C4-2B (cell line): ENCODE data around the gene SLC9A9.

Experiments used
- ZFX ChIP-seq: fragments of 450-650 bp; IDR thresholded peaks from 2 replicates; pipeline ENCODE4 v1.6.1; 2017
- TF ChIP-seq, protein P1 (sequence below): fragments of 450-650 bp; conservative IDR thresholded peaks from 2 replicates; pipeline ENCODE4 v1.5.1; 2017; ENCODE audit warnings: mild to moderate bottlenecking

DNA sequence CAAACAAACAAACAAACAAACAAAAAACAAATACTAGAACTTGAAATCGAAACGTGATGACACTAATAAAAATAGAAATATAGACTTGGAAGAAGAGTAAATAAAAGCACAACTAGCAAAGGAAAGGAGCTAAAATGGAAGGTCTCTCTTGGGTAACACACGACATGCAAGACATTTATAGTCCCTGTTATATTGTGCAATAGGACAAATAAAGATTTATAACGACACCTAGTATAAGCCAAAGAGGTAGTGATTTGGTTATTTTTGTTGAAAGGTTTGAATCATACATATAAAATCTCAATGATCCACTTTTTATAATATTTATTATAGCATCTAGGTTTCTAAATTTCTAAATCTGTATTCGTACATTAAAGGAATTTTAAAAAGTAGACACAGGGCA, 379.1 kb downstream of the SLC9A9 start:
- TF ChIP-seq, protein P1, sequence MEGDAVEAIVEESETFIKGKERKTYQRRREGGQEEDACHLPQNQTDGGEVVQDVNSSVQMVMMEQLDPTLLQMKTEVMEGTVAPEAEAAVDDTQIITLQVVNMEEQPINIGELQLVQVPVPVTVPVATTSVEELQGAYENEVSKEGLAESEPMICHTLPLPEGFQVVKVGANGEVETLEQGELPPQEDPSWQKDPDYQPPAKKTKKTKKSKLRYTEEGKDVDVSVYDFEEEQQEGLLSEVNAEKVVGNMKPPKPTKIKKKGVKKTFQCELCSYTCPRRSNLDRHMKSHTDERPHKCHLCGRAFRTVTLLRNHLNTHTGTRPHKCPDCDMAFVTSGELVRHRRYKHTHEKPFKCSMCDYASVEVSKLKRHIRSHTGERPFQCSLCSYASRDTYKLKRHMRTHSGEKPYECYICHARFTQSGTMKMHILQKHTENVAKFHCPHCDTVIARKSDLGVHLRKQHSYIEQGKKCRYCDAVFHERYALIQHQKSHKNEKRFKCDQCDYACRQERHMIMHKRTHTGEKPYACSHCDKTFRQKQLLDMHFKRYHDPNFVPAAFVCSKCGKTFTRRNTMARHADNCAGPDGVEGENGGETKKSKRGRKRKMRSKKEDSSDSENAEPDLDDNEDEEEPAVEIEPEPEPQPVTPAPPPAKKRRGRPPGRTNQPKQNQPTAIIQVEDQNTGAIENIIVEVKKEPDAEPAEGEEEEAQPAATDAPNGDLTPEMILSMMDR, result no peak
- TF ChIP-seq ZFX, result no peak
